GM12878 (cell line): ENCODE results near the gene HYDIN. TPM values are rescaled to one million over a fixed set of nuclear protein-coding genes. Genes with fewer than 3 reads are reported as not detected.
A peak's percentile ranks its signal among the peaks of the same experiment; 100 is the strongest.

Experiments used
- ASH2L ChIP-seq: fragments of 300-600, 200-600 bp; sonication (generic); IDR thresholded peaks from 2 replicates; pipeline ENCODE4 v1.6.1; 2017; ENCODE audit warnings: low read depth, mild to moderate bottlenecking, borderline replicate concordance
- BACH1 ChIP-seq: fragments of 450-650 bp; IDR thresholded peaks from 2 replicates; pipeline ENCODE4 v1.6.1; 2017; ENCODE audit warnings: mild to moderate bottlenecking, borderline replicate concordance
- BCL3 ChIP-seq: IDR thresholded peaks from 2 replicates; pipeline ENCODE4 v1.6.1; 2011; ENCODE audit warnings: borderline replicate concordance, low read depth, mild to moderate bottlenecking, moderate library complexity, low read length; ENCODE audit not compliant: insufficient read depth, poor library complexity, severe bottlenecking
- BHLHE40 ChIP-seq, 2 experiments: fragments of 450-650 bp in 1 of 2; IDR thresholded peaks; 2 replicates each; pipeline ENCODE4 v1.6.1; 2011 to 2017; ENCODE audit warnings: low read depth in 2 of 2, borderline replicate concordance in 1 of 2, improper control_type of control experiment in 1 of 2, low read length in 1 of 2, mild to moderate bottlenecking in 1 of 2
- CBFB ChIP-seq: IDR thresholded peaks from 2 replicates; pipeline ENCODE4 v1.6.1; 2016; ENCODE audit warnings: antibody characterized with exemption, low read depth
- E2F8 ChIP-seq: fragments of 450-650 bp; IDR thresholded peaks from 2 replicates; pipeline ENCODE4 v1.6.1; 2018; ENCODE audit warnings: mild to moderate bottlenecking, low read depth, moderate library complexity; ENCODE audit not compliant: partially characterized antibody
- EED ChIP-seq: sonication (generic); IDR thresholded peaks from 2 replicates; pipeline ENCODE4 v1.6.1; 2016; ENCODE audit warnings: antibody characterized with exemption, low read depth
- FOXM1 ChIP-seq: IDR thresholded peaks from 2 replicates; pipeline ENCODE4 v1.6.1; 2012; ENCODE audit warnings: low read depth, mild to moderate bottlenecking, inconsistent platforms, low read length, moderate library complexity
- JUND ChIP-seq: IDR thresholded peaks from 2 replicates; pipeline ENCODE4 v1.6.1; 2012; ENCODE audit warnings: low read depth, mild to moderate bottlenecking, low read length, improper control_type of control experiment, moderate library complexity
- NFXL1 ChIP-seq: fragments of 450-650 bp; IDR thresholded peaks from 2 replicates; pipeline ENCODE4 v1.6.1; 2017; ENCODE audit warnings: antibody characterized with exemption, mild to moderate bottlenecking, borderline replicate concordance
- POLR2AphosphoS2 ChIP-seq: IDR thresholded peaks from 2 replicates; pipeline ENCODE4 v1.6.1; 2011; ENCODE audit warnings: low read depth, mild to moderate bottlenecking, low read length, improper control_type of control experiment, moderate library complexity
- POU2F2 ChIP-seq: IDR thresholded peaks from 3 replicates; pipeline ENCODE4 v1.6.1; 2011; ENCODE audit warnings: low read depth, mild to moderate bottlenecking, low read length, borderline replicate concordance
- RAD21 ChIP-seq: IDR thresholded peaks from 2 replicates; pipeline ENCODE4 v1.6.1; 2011; ENCODE audit warnings: mild to moderate bottlenecking, low read depth, low read length, moderate library complexity; ENCODE audit not compliant: insufficient read depth
- RUNX3 ChIP-seq: IDR thresholded peaks from 2 replicates; pipeline ENCODE4 v1.6.1; 2012; ENCODE audit warnings: low read length, inconsistent platforms
- STAT1 ChIP-seq: fragments of 450-650 bp; conservative IDR thresholded peaks from 2 replicates; pipeline ENCODE4 v1.6.1; 2014; ENCODE audit warnings: antibody characterized with exemption, mild to moderate bottlenecking
- USF1 ChIP-seq: IDR thresholded peaks from 2 replicates; pipeline ENCODE4 v1.6.1; 2011; ENCODE audit warnings: borderline replicate concordance, low read depth, mild to moderate bottlenecking, moderate library complexity, mixed read lengths, low read length; ENCODE audit not compliant: insufficient read depth; ENCODE audit errors: extremely low read length
- ZNF384 ChIP-seq: IDR thresholded peaks from 2 replicates; pipeline ENCODE4 v1.6.1; 2012; ENCODE audit warnings: low read depth, mild to moderate bottlenecking, low read length, improper control_type of control experiment, borderline replicate concordance
- ZNF687 ChIP-seq: fragments of 450-650 bp; IDR thresholded peaks from 2 replicates; pipeline ENCODE4 v1.6.1; 2017; ENCODE audit warnings: mild to moderate bottlenecking, moderate library complexity
- polyA plus RNA-seq, 11 experiments: library from polyadenylated mRNA; depleted of rRNA in 4 of 11; unstranded in 6 of 11; stranded (reverse) in 5 of 11; fragments of >200 nt; fragmentation: Nextera tagmentation in 4 of 11; fragmentation: Illumina TruSeq in 1 of 11; extraction: Ambion mirVana in 4 of 11; extraction: Trizol in 1 of 11; gene quantifications; 1 replicate in 1 of 11; 2 replicates in 10 of 11; pipeline versions ENCODE4 v1.2.1 to v1.2.3, GENCODE V29; 2011 to 2016; ENCODE audit warnings: inconsistent platforms in 2 of 11, missing spikeins in 2 of 11, low read depth in 1 of 11
- total RNA-seq, 4 experiments: library from RNA; depleted of rRNA in 3 of 4; stranded (reverse); fragments of >200 nt in 3 of 4; fragmentation: Illumina TruSeq in 1 of 4; extraction: Trizol in 1 of 4; gene quantifications; 2 replicates each; pipeline versions ENCODE4 v1.2.1 to v1.2.3, GENCODE V29; 2013 to 2021
- TF ChIP-seq, protein P1 (sequence below): IDR thresholded peaks from 2 replicates; pipeline ENCODE4 v1.6.1; 2011; ENCODE audit warnings: low read depth, mild to moderate bottlenecking, low read length, moderate library complexity, borderline replicate concordance; ENCODE audit errors: extremely low read depth

Gene HYDIN
- total and polyA plus RNA-seq, 10 of the 15 experiments (the other 5 are each of a cell fraction or from before 2014, with no cell fraction given), result 0.01 to 0.30 (median 0.10) TPM; not detected in 7

- TF ChIP-seq RAD21 (no peak), USF1 (peak; percentile 95), ZNF687 (peak; percentile 61), BACH1 (0 out of 2 replicates have a peak, but pooled peaks have one; percentile 25), BCL3 (no peak), POU2F2 (peak; percentile 74; the same call in 1 of the 3 replicates), RUNX3 (peak; percentile 48), ZNF384 (no peak), JUND (no peak), E2F8 (no peak), EED (no peak), STAT1 (no peak), POLR2AphosphoS2 (peak; percentile 38; the same call in 1 of the 2 replicates), FOXM1 (no peak), CBFB (no peak), BHLHE40 (IDR thresholded peaks at IDR 0.05; ENCODE audit: borderline replicate concordance in 1 of 2, low read depth in 2 of 2, low read length in 1 of 2) (peak; percentile 95 to 98), ASH2L (no peak; the same call in 1 of the 2 replicates), NFXL1 (0 out of 2 replicates have a peak, but pooled peaks have one; percentile 32)
- TF ChIP-seq, protein P1, sequence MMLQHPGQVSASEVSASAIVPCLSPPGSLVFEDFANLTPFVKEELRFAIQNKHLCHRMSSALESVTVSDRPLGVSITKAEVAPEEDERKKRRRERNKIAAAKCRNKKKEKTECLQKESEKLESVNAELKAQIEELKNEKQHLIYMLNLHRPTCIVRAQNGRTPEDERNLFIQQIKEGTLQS, result peak; percentile 71; the same call in 1 of the 2 replicates
Measured at GRCh38 chr16:70800781-70801480, 429.6 kb downstream of the HYDIN start, which contains the start of gene VAC14 (continued).
